GM18511 (cell line): Measurements from ENCODE around the gene PDE5A.
"Not testable (repeated sequence)": the region's sequence is repeated elsewhere in the genome, so short reads cannot be mapped to it uniquely, and the experiment has no call there.

Experiments
- ATAC-seq: cut with Tn5 transposase; IDR thresholded peaks from one replicate; pipeline ENCODE4 v1.9.1; 2021; ENCODE audit warnings: mild to moderate bottlenecking, moderate library complexity; ENCODE audit not compliant: unreplicated experiment

PDE5A gene

GRCh38 chr4:119646347-119647071 is 17.9 kb upstream of the PDE5A start:
- ATAC-seq = no peak

GRCh38 chr4:119643306-119644042 is 14.9 kb upstream of the PDE5A start:
- ATAC-seq = no peak

GRCh38 chr4:119641765-119642164 is 13.2 kb upstream of the PDE5A start:
- no peak for ATAC-seq

- no peak for ATAC-seq
Observed at GRCh38 chr4:119638359-119638758, 9.8 kb upstream of the PDE5A start.

- not testable (repeated sequence) for ATAC-seq
Observed at GRCh38 chr4:119636851-119637250, 8.2 kb upstream of the PDE5A start.

- no peak for ATAC-seq
Observed at GRCh38 chr4:119632216-119632615, 3.6 kb upstream of the PDE5A start.

- peak; percentile 40 for ATAC-seq
Observed at GRCh38 chr4:119629142-119629471, 503 bp upstream of the PDE5A start.

GRCh38 chr4:119627267-119628255 is 1.0 kb downstream of the PDE5A start:
- peak; percentile 59 for ATAC-seq

GRCh38 chr4:119626943-119627266 is 1.7 kb downstream of the PDE5A start:
- no peak for ATAC-seq

- ATAC-seq = no peak
Observed at GRCh38 chr4:119626420-119626819, 2.2 kb downstream of the PDE5A start.

- ATAC-seq = no peak
Observed at GRCh38 chr4:119625761-119626160, 2.8 kb downstream of the PDE5A start.

GRCh38 chr4:119624356-119624755 is 4.2 kb downstream of the PDE5A start:
- no peak for ATAC-seq

GRCh38 chr4:119623025-119623424 is 5.6 kb downstream of the PDE5A start:
- ATAC-seq = no peak

GRCh38 chr4:119615068-119615719 is 13.4 kb downstream of the PDE5A start:
- no peak for ATAC-seq

- no peak for ATAC-seq
Observed at GRCh38 chr4:119604266-119604665, 24.3 kb downstream of the PDE5A start.

GRCh38 chr4:119602366-119602765 is 26.2 kb downstream of the PDE5A start:
- ATAC-seq = no peak

- ATAC-seq = no peak
Observed at GRCh38 chr4:119598521-119598920, 30.1 kb downstream of the PDE5A start.

- no peak for ATAC-seq
Observed at GRCh38 chr4:119597377-119597776, 31.2 kb downstream of the PDE5A start.

- no peak for ATAC-seq
Observed at GRCh38 chr4:119593698-119594097, 34.9 kb downstream of the PDE5A start.

- no peak for ATAC-seq
Observed at GRCh38 chr4:119592830-119593229, 35.8 kb downstream of the PDE5A start.

GRCh38 chr4:119589165-119589564 is 39.4 kb downstream of the PDE5A start:
- ATAC-seq = no peak
